Dedifferentiated amniotic fluid mesenchymal stem cell (primary cell): Measurements from ENCODE around the gene TCEANC2.
"Not testable (repeated sequence)": the region's sequence is repeated elsewhere in the genome, so short reads cannot be mapped to it uniquely, and the experiment has no call there.

Experiments used
- DNase-seq: peaks from one replicate; pipeline ENCODE4 v3.0.0-alpha.2; 2016; ENCODE audit errors: extremely low spot score

Gene TCEANC2

GRCh38 chr1:54052934-54053744 lies at the start of gene TCEANC2, which contains the start of gene TMEM59:
TCEANC2 (plus strand) TSS chr1:54053608; CDS start chr1:54054423, 815 bp downstream.
TMEM59 (minus strand) TSS chr1:54053204; CDS start chr1:54053188, 16 bp downstream.
- DNase-seq = peak; percentile 99

GRCh38 chr1:54003750-54004480 lies 49.5 kb upstream of the TCEANC2 start:
- not testable (repeated sequence) for DNase-seq

- no peak for DNase-seq
Measured at GRCh38 chr1:54004481-54005049, 48.8 kb upstream of the TCEANC2 start.

- no peak for DNase-seq
Measured at GRCh38 chr1:54006508-54006907, 46.9 kb upstream of the TCEANC2 start.

GRCh38 chr1:54007613-54008012 lies 45.8 kb upstream of the TCEANC2 start:
- no peak for DNase-seq

GRCh38 chr1:54008876-54009275 lies 44.5 kb upstream of the TCEANC2 start:
- DNase-seq = no peak

- DNase-seq = no peak
Measured at GRCh38 chr1:54009406-54009805, 44.0 kb upstream of the TCEANC2 start.

GRCh38 chr1:54010415-54011117 lies 42.8 kb upstream of the TCEANC2 start:
- DNase-seq = no peak

GRCh38 chr1:54011316-54012007 lies 41.9 kb upstream of the TCEANC2 start:
- no peak for DNase-seq

- no peak for DNase-seq
Measured at GRCh38 chr1:54012008-54012325, 41.4 kb upstream of the TCEANC2 start.

GRCh38 chr1:54012863-54013262 lies 40.5 kb upstream of the TCEANC2 start:
- no peak for DNase-seq

GRCh38 chr1:54013393-54014008 lies 39.9 kb upstream of the TCEANC2 start:
- DNase-seq = no peak

- no peak for DNase-seq
Measured at GRCh38 chr1:54014009-54014629, 39.3 kb upstream of the TCEANC2 start.

- no peak for DNase-seq
Measured at GRCh38 chr1:54016343-54017282, 36.8 kb upstream of the TCEANC2 start.

GRCh38 chr1:54017979-54018378 lies 35.4 kb upstream of the TCEANC2 start, which contains the start of gene LDLRAD1:
LDLRAD1 (minus strand) TSS chr1:54018186; CDS start chr1:54018112, 74 bp downstream.
- no peak for DNase-seq

GRCh38 chr1:54018635-54019034 lies 34.8 kb upstream of the TCEANC2 start:
- DNase-seq = no peak

- DNase-seq = not testable (repeated sequence)
Measured at GRCh38 chr1:54019562-54020176, 33.7 kb upstream of the TCEANC2 start.

- no peak for DNase-seq
Measured at GRCh38 chr1:54024358-54024757, 29.1 kb upstream of the TCEANC2 start.

GRCh38 chr1:54024811-54025210 lies 28.6 kb upstream of the TCEANC2 start:
- not testable (repeated sequence) for DNase-seq
